ENCODE measurements around the gene SH2B2. TPM values are rescaled to one million over a fixed set of nuclear protein-coding genes. Genes with fewer than 3 reads are reported as not detected.
"Not testable (repeated sequence)": the region's sequence is repeated elsewhere in the genome, so short reads cannot be mapped to it uniquely, and the experiment has no call there.

Gene SH2B2
- total RNA-seq, 3 donors from 2014 or later: 1.6 to 6.6 (median 4.0) TPM

- Histone ChIP-seq H3K27ac (no peak overlapping the region), H3K9me3 (no peaks in the 10 kb centered on the region), H3K27me3 (no peaks in the 10 kb centered on the region), H3K4me3 (no peak overlapping the region), H3K36me3 (no peaks in the 10 kb centered on the region), H3K4me1 (no peaks in the 10 kb centered on the region)
- DNase-seq (ENCODE audit: low spot score in 2 of 2): no peak
- TF ChIP-seq POLR2A (IDR thresholded peaks at IDR 0.05): no peak
- TF ChIP-seq POLR2AphosphoS5 (IDR thresholded peaks at IDR 0.05): no peak
- no peak for TF ChIP-seq CTCF (IDR thresholded peaks at IDR 0.05)
- intact Hi-C loops (cut with DNase I; ENCODE audit: low total_unique reads): no loop called here
These were observed 11.0 kb downstream of the SH2B2 start for GRCh38 chr7:102297487-102298218.

- Histone ChIP-seq H3K4me1 (no peaks in the 10 kb centered on the region), H3K27me3 (no peaks in the 10 kb centered on the region), H3K36me3 (no peaks in the 10 kb centered on the region), H3K9me3 (no peaks in the 10 kb centered on the region), H3K27ac (no peak overlapping the region), H3K4me3 (peak overlapping the region in 1 of 3 donors; percentile 48)
- intact Hi-C loops (cut with DNase I; ENCODE audit: low total_unique reads): no loop called here
- TF ChIP-seq POLR2A (IDR thresholded peaks at IDR 0.05): no peak
- TF ChIP-seq POLR2AphosphoS5 (IDR thresholded peaks at IDR 0.05): no peak
- TF ChIP-seq CTCF (IDR thresholded peaks at IDR 0.05): no peak
- DNase-seq (ENCODE audit: low spot score in 2 of 2): no peak
These were observed 14.1 kb downstream of the SH2B2 start for GRCh38 chr7:102300643-102301221.

- H3K27me3 ChIP-seq; H3K4me1 ChIP-seq; H3K27ac ChIP-seq; H3K36me3 ChIP-seq; H3K9me3 ChIP-seq; DNase-seq (ENCODE audit: low spot score in 2 of 2); H3K4me3 ChIP-seq; intact Hi-C loops (cut with DNase I; ENCODE audit: low total_unique reads): not testable (repeated sequence)
These were observed 14.7 kb downstream of the SH2B2 start for GRCh38 chr7:102301367-102301766.

GRCh38 chr7:102302025-102302424, 15.4 kb downstream of the SH2B2 start:
- no peak for DNase-seq (ENCODE audit: low spot score in 2 of 2)
- intact Hi-C loops (cut with DNase I; ENCODE audit: low total_unique reads): no loop called here
- Histone ChIP-seq H3K9me3 (no peaks in the 10 kb centered on the region), H3K4me1 (peaks cover 0 to 3% of the 10 kb centered on the region in 2 donors), H3K27me3 (no peaks in the 10 kb centered on the region), H3K4me3 (no peak overlapping the region), H3K36me3 (no peaks in the 10 kb centered on the region), H3K27ac (no peak overlapping the region)
- TF ChIP-seq POLR2AphosphoS5 (IDR thresholded peaks at IDR 0.05) (no peak), POLR2A (IDR thresholded peaks at IDR 0.05) (no peak), CTCF (IDR thresholded peaks at IDR 0.05) (no peak)

- Histone ChIP-seq H3K36me3 (no peaks in the 10 kb centered on the region), H3K27ac (no peak overlapping the region), H3K27me3 (no peaks in the 10 kb centered on the region), H3K4me3 (no peak overlapping the region), H3K9me3 (no peaks in the 10 kb centered on the region), H3K4me1 (peaks cover 0 to 3% of the 10 kb centered on the region in 2 donors)
- no peak for DNase-seq (ENCODE audit: low spot score in 2 of 2)
- intact Hi-C loops (cut with DNase I; ENCODE audit: low total_unique reads): no loop called here
- no peak for TF ChIP-seq POLR2A (IDR thresholded peaks at IDR 0.05)
- TF ChIP-seq POLR2AphosphoS5 (IDR thresholded peaks at IDR 0.05): no peak
- no peak for TF ChIP-seq CTCF (IDR thresholded peaks at IDR 0.05)
These were observed 17.2 kb downstream of the SH2B2 start for GRCh38 chr7:102303669-102304422.
